Calu3 (cell line): Measurements from ENCODE around the gene PLPP3. TPM values are rescaled to one million over a fixed set of nuclear protein-coding genes. Genes with fewer than 3 reads are reported as not detected.

Experiments used
- BruUV-seq: library from RNA; stranded (reverse); fragments of 400-500 nt; replicated peaks from 2 replicates; lab custom pipeline; 2021; lab: Mats Ljungman, UMichigan
- CTCF ChIA-PET: fragments of 300-600 bp; sonication (Branson Sonifier 250); formaldehyde crosslinking; loops from one replicate; lab custom pipeline; 2022; ENCODE audit warnings: antibody characterized with exemption; lab: Charles Lee
- DNase-seq: peaks from one replicate; pipeline ENCODE4 v3.0.0; 2022
- H3K27ac Mint-ChIP-seq: one replicate; pipeline ENCODE4 v1.8.0; 2022; ENCODE audit warnings: mixed read lengths; ENCODE audit not compliant: unreplicated experiment
- H3K27me3 Mint-ChIP-seq: one replicate; pipeline ENCODE4 v1.8.0; 2022; ENCODE audit warnings: mixed read lengths; ENCODE audit not compliant: unreplicated experiment
- H3K36me3 Mint-ChIP-seq: one replicate; pipeline ENCODE4 v1.8.0; 2022; ENCODE audit warnings: mild to moderate bottlenecking, moderate library complexity, mixed read lengths; ENCODE audit not compliant: insufficient read depth, unreplicated experiment
- H3K4me1 Mint-ChIP-seq: one replicate; pipeline ENCODE4 v1.8.0; 2022; ENCODE audit warnings: mild to moderate bottlenecking, low read depth, mixed read lengths; ENCODE audit not compliant: unreplicated experiment
- H3K4me3 Mint-ChIP-seq: one replicate; pipeline ENCODE4 v1.8.0; 2022; ENCODE audit warnings: mild to moderate bottlenecking, low read depth, moderate library complexity, mixed read lengths; ENCODE audit not compliant: unreplicated experiment
- H3K9me3 Mint-ChIP-seq: one replicate; pipeline ENCODE4 v1.8.0; 2022; ENCODE audit warnings: low read depth, mixed read lengths; ENCODE audit not compliant: unreplicated experiment
- CTCF ChIP-seq: fragments of 200-600 bp; IDR thresholded peaks from one replicate; pipeline ENCODE4 v1.8.0; 2022; ENCODE audit warnings: antibody characterized with exemption; ENCODE audit not compliant: unreplicated experiment
- intact Hi-C: fragments of 100-400 bp; cut with micrococcal nuclease; formaldehyde crosslinking; loops from one replicate; pipeline ENCODE4 v1.10.0; 2022; ENCODE audit not compliant: unreplicated experiment
- total RNA-seq: library from RNA; stranded (reverse); gene quantifications from 2 replicates; pipeline ENCODE4 v1.2.3, GENCODE V29; 2022

Gene PLPP3
- total RNA-seq, 1 experiment from 2014 or later, result 18.9 TPM

- no TSS peak for BruUV-seq
- Mint-ChIP-seq H3K4me3 (no peak overlapping the region), H3K9me3 (no peaks in the 10 kb centered on the region), H3K27ac (no peak overlapping the region), H3K4me1 (peaks cover 22% of the 10 kb centered on the region), H3K27me3 (no peaks in the 10 kb centered on the region), H3K36me3 (no peaks in the 10 kb centered on the region)
- intact Hi-C loops, result loop anchor here (5.0 kb wide), 1 partner anchor 666 kb away; no protein-coding TSS in a partner anchor
- no peak for TF ChIP-seq CTCF
- CTCF ChIA-PET, result interaction anchor here (0.7 to 1.0 kb wide), 2 partner anchors 13 to 14 kb away, joined by 3 to 5 read pairs; no protein-coding TSS in a partner anchor
- no peak for DNase-seq
Measured at GRCh38 chr1:56448529-56449300, 130.6 kb downstream of the PLPP3 start.

- no peaks in the 10 kb centered on the region for H3K27me3 Mint-ChIP-seq
- H3K4me3 Mint-ChIP-seq, result no peak overlapping the region
- no peak overlapping the region for H3K27ac Mint-ChIP-seq
- BruUV-seq, result no TSS peak
- no peaks in the 10 kb centered on the region for H3K9me3 Mint-ChIP-seq
- no peak for DNase-seq
- H3K4me1 Mint-ChIP-seq, result peaks cover 22% of the 10 kb centered on the region
- CTCF ChIA-PET, result interaction anchor here (0.7 kb wide), 1 partner anchor 12 kb away, joined by 5 read pairs; no protein-coding TSS in a partner anchor
- TF ChIP-seq CTCF, result no peak
- intact Hi-C loops, result loop anchor here (5.0 kb wide), 1 partner anchor 666 kb away; no protein-coding TSS in a partner anchor
- no peaks in the 10 kb centered on the region for H3K36me3 Mint-ChIP-seq
Measured at GRCh38 chr1:56447823-56448222, 131.5 kb downstream of the PLPP3 start.

GRCh38 chr1:56446531-56447098 lies 132.7 kb downstream of the PLPP3 start:
- Mint-ChIP-seq H3K27me3 (no peaks in the 10 kb centered on the region), H3K9me3 (no peaks in the 10 kb centered on the region), H3K4me1 (peaks cover 18% of the 10 kb centered on the region), H3K4me3 (no peak overlapping the region), H3K36me3 (no peaks in the 10 kb centered on the region), H3K27ac (no peak overlapping the region)
- CTCF ChIA-PET, result no interaction called here
- no peak for TF ChIP-seq CTCF
- no peak for DNase-seq
- intact Hi-C loops, result loop anchor here (5.0 kb wide), 1 partner anchor 664 kb away; no protein-coding TSS in a partner anchor
- BruUV-seq, result no TSS peak

- H3K4me3 Mint-ChIP-seq, result no peak overlapping the region
- no TSS peak for BruUV-seq
- no peaks in the 10 kb centered on the region for H3K36me3 Mint-ChIP-seq
- CTCF ChIA-PET, result no interaction called here
- no peaks in the 10 kb centered on the region for H3K27me3 Mint-ChIP-seq
- H3K9me3 Mint-ChIP-seq, result no peaks in the 10 kb centered on the region
- peaks cover 6% of the 10 kb centered on the region for H3K4me1 Mint-ChIP-seq
- no peak for TF ChIP-seq CTCF
- no peak for DNase-seq
- intact Hi-C loops, result loop anchor here (5.0 kb wide), 1 partner anchor 663 kb away; no protein-coding TSS in a partner anchor
- no peak overlapping the region for H3K27ac Mint-ChIP-seq
Measured at GRCh38 chr1:56444960-56445646, 134.3 kb downstream of the PLPP3 start.
